Measurements from ENCODE around the gene C17orf50.

GRCh38 chr17:35784895-35785294, 24.2 kb downstream of the C17orf50 start:
- TF ChIP-seq CTCF (IDR thresholded peaks at IDR 0.05) (no peak), POLR2AphosphoS5 (IDR thresholded peaks at IDR 0.05) (no peak), POLR2A (IDR thresholded peaks at IDR 0.05) (no peak)

Data from breast epithelium (tissue), 3 donors.